Stomach (tissue), 4 donors: ENCODE data around the gene PLEKHG5.
"Not testable (repeated sequence)": the region's sequence is repeated elsewhere in the genome, so short reads cannot be mapped to it uniquely, and the experiment has no call there.

Experiments
- CTCF ChIP-seq, 7 experiments: fragments of 450-650 bp in 4 of 7; fragments of 200-600 bp in 3 of 7; sonication (generic) in 3 of 7; IDR thresholded peaks; one replicate each; pipeline ENCODE4 v1.5.1; 2016 to 2019; ENCODE audit warnings: antibody characterized with exemption in 7 of 7, control low read depth in 2 of 7, mild to moderate bottlenecking in 1 of 7
- EP300 ChIP-seq: sonication (generic); formaldehyde crosslinking; IDR thresholded peaks from one replicate; pipeline ENCODE4 v1.6.1; 2017; ENCODE audit warnings: antibody characterized with exemption
- POLR2A ChIP-seq, 4 donors: fragments of 450-650 bp; IDR thresholded peaks; one replicate each; pipeline ENCODE4 v1.6.1; 2016; ENCODE audit warnings: antibody characterized with exemption in 4 of 4, control low read depth in 2 of 4, mild to moderate bottlenecking in 1 of 4, moderate library complexity in 1 of 4
- POLR2AphosphoS5 ChIP-seq, 3 donors: sonication (generic); formaldehyde crosslinking; IDR thresholded peaks; one replicate each; pipeline ENCODE4 v1.6.1; 2016; ENCODE audit warnings: antibody characterized with exemption in 3 of 3

GRCh38 chr1:6453895-6454855 lies 37.3 kb downstream of the PLEKHG5 start:
- TF ChIP-seq POLR2A (IDR thresholded peaks at IDR 0.05); CTCF (IDR thresholded peaks at IDR 0.05); EP300; POLR2AphosphoS5 (IDR thresholded peaks at IDR 0.05): not testable (repeated sequence)
